Mesendoderm (in vitro differentiated cells): Measurements from ENCODE around the gene PHEX.

Source experiments
- DNase-seq: peaks from one replicate; pipeline ENCODE4 v3.0.0; 2013
- H2AK5ac ChIP-seq: 2 replicates; pipeline ENCODE4 v1.6.1; 2013; ENCODE audit warnings: low read length, inconsistent platforms
- H2BK120ac ChIP-seq: 2 replicates; pipeline ENCODE4 v1.6.1; 2013; ENCODE audit warnings: low read depth, mild to moderate bottlenecking, low read length, moderate library complexity, mixed read lengths
- H2BK15ac ChIP-seq: replicated peaks from 2 replicates; pipeline ENCODE4 v1.6.1; 2013; ENCODE audit warnings: low read depth, mild to moderate bottlenecking, moderate library complexity
- H2BK5ac ChIP-seq: 2 replicates; pipeline ENCODE4 v1.6.1; 2013; ENCODE audit warnings: low read length, inconsistent platforms
- H3K18ac ChIP-seq: 2 replicates; pipeline ENCODE4 v1.6.1; 2013; ENCODE audit warnings: mild to moderate bottlenecking, low read length, mixed read lengths
- H3K23ac ChIP-seq: one replicate; pipeline ENCODE4 v1.6.1; 2013; ENCODE audit warnings: low read length
- H3K27ac ChIP-seq: 2 replicates; pipeline ENCODE4 v1.5.1; 2013; ENCODE audit warnings: low read depth, mild to moderate bottlenecking, inconsistent platforms, low read length, moderate library complexity
- H3K27me3 ChIP-seq: 2 replicates; pipeline ENCODE4 v1.6.1; 2013; ENCODE audit warnings: low read length, control low read depth, mild to moderate bottlenecking, inconsistent platforms; ENCODE audit not compliant: insufficient read depth, poor library complexity
- H3K36me3 ChIP-seq: 2 replicates; pipeline ENCODE4 v1.6.1; 2013; ENCODE audit warnings: low read length, inconsistent platforms; ENCODE audit not compliant: control insufficient read depth, insufficient read depth
- H3K4ac ChIP-seq: one replicate; pipeline ENCODE4 v1.6.1; 2013; ENCODE audit warnings: low read depth, mild to moderate bottlenecking, low read length, moderate library complexity
- H3K4me1 ChIP-seq: 2 replicates; pipeline ENCODE4 v1.6.1; 2013; ENCODE audit warnings: low read depth, low read length, inconsistent platforms; ENCODE audit not compliant: control insufficient read depth
- H3K4me2 ChIP-seq: 2 replicates; pipeline ENCODE4 v1.6.1; 2013; ENCODE audit warnings: low read length
- H3K4me3 ChIP-seq: 2 replicates; pipeline ENCODE4 v1.5.1; 2013; ENCODE audit warnings: mild to moderate bottlenecking, low read length
- H3K56ac ChIP-seq: one replicate; pipeline ENCODE4 v1.6.1; 2013; ENCODE audit warnings: low read length
- H3K79me1 ChIP-seq: 2 replicates; pipeline ENCODE4 v1.6.1; 2013; ENCODE audit warnings: low read length, inconsistent platforms
- H3K79me2 ChIP-seq: 2 replicates; pipeline ENCODE4 v1.6.1; 2013; ENCODE audit warnings: mild to moderate bottlenecking, low read length; ENCODE audit not compliant: control insufficient read depth, insufficient read depth
- H3K9ac ChIP-seq: 2 replicates; pipeline ENCODE4 v1.6.1; 2013; ENCODE audit warnings: low read length, inconsistent platforms
- H4K5ac ChIP-seq: one replicate; pipeline ENCODE4 v1.6.1; 2013; ENCODE audit warnings: low read length
- H4K8ac ChIP-seq: one replicate; pipeline ENCODE4 v1.6.1; 2013; ENCODE audit warnings: low read depth, mild to moderate bottlenecking, control low read depth, low read length, moderate library complexity
- WGBS: extraction: QIAGEN DNeasy Blood & Tissue Kit; methylation state at CpG from one replicate; pipeline ENCODE4 v1.1.7; 2013; ENCODE audit warnings: low lambda C conversion rate, missing lambda C conversion rate; ENCODE audit not compliant: insufficient coverage; ENCODE audit errors: extremely low coverage; 5-methylcytosine and 5-hydroxymethylcytosine counted together

The PHEX gene

GRCh38 chrX:22147214-22147613, 115.1 kb downstream of the PHEX start:
- H3K79me1 ChIP-seq, result no peaks in the 10 kb centered on the region
- no peak overlapping the region for H3K27ac ChIP-seq
- H3K36me3 ChIP-seq, result no peaks in the 10 kb centered on the region
- no peak overlapping the region for H2BK15ac ChIP-seq
- WGBS, result no CpG with 5 or more reads among the region's 1 CpG
- H3K4me3 ChIP-seq, result no peak overlapping the region
- H3K4ac ChIP-seq, result no peak overlapping the region
- H2BK5ac ChIP-seq, result no peak overlapping the region
- no peak overlapping the region for H3K18ac ChIP-seq
- no peak overlapping the region for H2AK5ac ChIP-seq
- H3K23ac ChIP-seq, result no peak overlapping the region
- H2BK120ac ChIP-seq, result no peak overlapping the region
- H3K4me2 ChIP-seq, result no peak overlapping the region
- H3K56ac ChIP-seq, result no peak overlapping the region
- H3K4me1 ChIP-seq, result no peaks in the 10 kb centered on the region
- no peaks in the 10 kb centered on the region for H3K27me3 ChIP-seq
- no peak overlapping the region for H4K8ac ChIP-seq
- no peaks in the 10 kb centered on the region for H3K79me2 ChIP-seq
- H3K9ac ChIP-seq, result no peak overlapping the region
- H4K5ac ChIP-seq, result no peak overlapping the region
- no peak for DNase-seq

GRCh38 chrX:22147942-22148341, 115.8 kb downstream of the PHEX start:
- Histone ChIP-seq H4K8ac (no peak overlapping the region), H3K9ac (no peak overlapping the region), H3K56ac (no peak overlapping the region), H3K4me3 (no peak overlapping the region), H3K4me1 (no peaks in the 10 kb centered on the region), H4K5ac (no peak overlapping the region), H3K79me1 (no peaks in the 10 kb centered on the region), H3K36me3 (no peaks in the 10 kb centered on the region), H2BK5ac (no peak overlapping the region), H2BK15ac (no peak overlapping the region), H3K4me2 (no peak overlapping the region), H3K27me3 (no peaks in the 10 kb centered on the region), H3K4ac (no peak overlapping the region), H3K27ac (no peak overlapping the region), H2AK5ac (no peak overlapping the region), H3K79me2 (no peaks in the 10 kb centered on the region), H2BK120ac (no peak overlapping the region), H3K18ac (no peak overlapping the region), H3K23ac (no peak overlapping the region)
- no CpG with 5 or more reads among the region's 3 CpGs for WGBS
- no peak for DNase-seq

- Histone ChIP-seq H2BK5ac (no peak overlapping the region), H3K23ac (no peak overlapping the region), H2BK120ac (no peak overlapping the region), H3K4me2 (no peak overlapping the region), H3K4me3 (no peak overlapping the region), H3K27me3 (no peaks in the 10 kb centered on the region), H3K36me3 (no peaks in the 10 kb centered on the region), H4K8ac (no peak overlapping the region), H3K79me1 (no peaks in the 10 kb centered on the region), H3K4me1 (no peaks in the 10 kb centered on the region), H3K18ac (no peak overlapping the region), H2AK5ac (no peak overlapping the region), H3K56ac (no peak overlapping the region), H3K79me2 (no peaks in the 10 kb centered on the region), H3K27ac (no peak overlapping the region), H4K5ac (no peak overlapping the region), H3K4ac (no peak overlapping the region), H3K9ac (no peak overlapping the region), H2BK15ac (no peak overlapping the region)
- WGBS, result no CpG with 5 or more reads among the region's 2 CpGs
- no peak for DNase-seq
Observed at GRCh38 chrX:22148565-22148964, 116.4 kb downstream of the PHEX start.

- Histone ChIP-seq H2BK120ac (no peak overlapping the region), H3K23ac (no peak overlapping the region), H3K4me3 (no peak overlapping the region), H3K79me2 (no peaks in the 10 kb centered on the region), H3K9ac (no peak overlapping the region), H3K4me1 (no peaks in the 10 kb centered on the region), H3K4me2 (no peak overlapping the region), H3K36me3 (no peaks in the 10 kb centered on the region), H4K8ac (no peak overlapping the region), H3K18ac (no peak overlapping the region), H3K27me3 (no peaks in the 10 kb centered on the region), H3K4ac (no peak overlapping the region), H4K5ac (no peak overlapping the region), H3K27ac (no peak overlapping the region), H3K56ac (no peak overlapping the region), H3K79me1 (no peaks in the 10 kb centered on the region), H2AK5ac (no peak overlapping the region), H2BK5ac (no peak overlapping the region), H2BK15ac (no peak overlapping the region)
- DNase-seq, result no peak
- WGBS, result no CpG with 5 or more reads among the region's 3 CpGs
Observed at GRCh38 chrX:22150371-22150770, 118.2 kb downstream of the PHEX start.

GRCh38 chrX:22155126-22155525, 123.0 kb downstream of the PHEX start:
- Histone ChIP-seq H4K8ac (no peak overlapping the region), H2AK5ac (no peak overlapping the region), H3K79me1 (no peaks in the 10 kb centered on the region), H3K79me2 (no peaks in the 10 kb centered on the region), H2BK15ac (no peak overlapping the region), H3K4me2 (no peak overlapping the region), H3K4ac (no peak overlapping the region), H3K36me3 (no peaks in the 10 kb centered on the region), H3K4me3 (no peak overlapping the region), H2BK120ac (no peak overlapping the region), H3K18ac (no peak overlapping the region), H4K5ac (no peak overlapping the region), H2BK5ac (no peak overlapping the region), H3K9ac (no peak overlapping the region), H3K23ac (no peak overlapping the region), H3K56ac (no peak overlapping the region), H3K27ac (no peak overlapping the region), H3K4me1 (no peaks in the 10 kb centered on the region), H3K27me3 (no peaks in the 10 kb centered on the region)
- DNase-seq, result peak; percentile 16
- no CpG with 5 or more reads among the region's 6 CpGs for WGBS

- Histone ChIP-seq H3K27me3 (no peaks in the 10 kb centered on the region), H3K4me3 (no peak overlapping the region), H3K4me1 (no peaks in the 10 kb centered on the region), H3K79me1 (no peaks in the 10 kb centered on the region), H3K56ac (no peak overlapping the region), H4K8ac (no peak overlapping the region), H3K4ac (no peak overlapping the region), H2BK15ac (no peak overlapping the region), H3K18ac (no peak overlapping the region), H3K79me2 (no peaks in the 10 kb centered on the region), H3K27ac (no peak overlapping the region), H3K9ac (no peak overlapping the region), H2BK120ac (no peak overlapping the region), H2BK5ac (no peak overlapping the region), H4K5ac (no peak overlapping the region), H3K4me2 (no peak overlapping the region), H3K36me3 (no peaks in the 10 kb centered on the region), H2AK5ac (no peak overlapping the region), H3K23ac (no peak overlapping the region)
- DNase-seq, result no peak
- WGBS, result no CpG with 5 or more reads among the region's 5 CpGs
Observed at GRCh38 chrX:22159071-22159470, 126.9 kb downstream of the PHEX start.
